Neuron (in vitro differentiated cells): Measurements from ENCODE around the gene SNAPC1.
"Not testable (repeated sequence)": the region's sequence is repeated elsewhere in the genome, so short reads cannot be mapped to it uniquely, and the experiment has no call there.

Experiments
- H2AFZ ChIP-seq: one replicate; pipeline ENCODE4 v1.6.1; 2013; ENCODE audit warnings: low read depth, mild to moderate bottlenecking, inconsistent platforms, low read length, moderate library complexity
- H3K27me3 ChIP-seq: one replicate; pipeline ENCODE4 v1.6.1; 2013; ENCODE audit warnings: low read length; ENCODE audit not compliant: insufficient read depth
- H3K36me3 ChIP-seq: one replicate; pipeline ENCODE4 v1.6.1; 2013; ENCODE audit warnings: low read length; ENCODE audit not compliant: insufficient read depth
- H3K4me1 ChIP-seq: one replicate; pipeline ENCODE4 v1.6.1; 2013; ENCODE audit warnings: low read length; ENCODE audit not compliant: insufficient read depth
- H3K4me3 ChIP-seq: 2 replicates; pipeline ENCODE4 v1.5.1; 2013; ENCODE audit warnings: mild to moderate bottlenecking, low read length, moderate library complexity
- H3K9me3 ChIP-seq: one replicate; pipeline ENCODE4 v1.6.1; 2013; ENCODE audit warnings: low read length

SNAPC1 gene

DNA sequence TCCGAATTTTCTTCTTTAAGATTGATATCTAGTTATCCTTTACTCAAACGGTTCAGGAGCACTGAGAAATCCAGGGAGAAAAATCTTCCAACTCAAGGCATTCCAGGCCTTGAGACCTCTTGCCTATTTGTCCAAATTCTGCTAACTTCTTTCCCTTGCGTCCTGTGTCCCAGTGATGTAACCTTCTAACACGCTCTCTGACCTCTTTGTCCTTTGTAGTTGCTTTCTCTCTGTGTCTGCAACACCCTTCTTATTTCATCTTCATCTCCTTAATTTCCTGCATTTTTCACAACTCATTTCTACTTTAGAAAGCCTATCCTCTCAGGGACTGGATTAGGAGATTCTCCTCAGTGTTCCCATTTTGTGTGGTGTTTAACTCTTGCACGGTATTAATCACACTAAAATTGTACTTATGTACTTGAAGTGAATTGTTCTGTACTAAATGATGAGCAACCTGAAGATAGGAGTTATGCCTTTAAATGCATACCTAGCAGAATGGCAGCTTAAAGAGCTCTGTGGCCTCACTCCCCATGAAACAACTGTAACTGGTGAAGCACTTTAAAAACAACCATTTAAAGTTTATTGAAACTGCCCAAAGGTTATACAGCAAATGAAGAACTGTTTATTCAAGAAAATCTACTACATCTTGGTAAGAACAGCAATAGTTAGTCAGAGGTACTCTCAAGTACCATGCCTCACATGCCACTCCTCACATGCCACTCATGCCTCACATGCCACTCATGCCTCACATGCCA lies 7.4 kb upstream of the SNAPC1 start:
- H2AFZ ChIP-seq, result no peak overlapping the region
- H3K36me3 ChIP-seq, result peaks cover 8% of the 10 kb centered on the region
- H3K4me1 ChIP-seq, result peaks cover 6% of the 10 kb centered on the region
- no peaks in the 10 kb centered on the region for H3K27me3 ChIP-seq
- no peaks in the 10 kb centered on the region for H3K9me3 ChIP-seq
- no peak overlapping the region for H3K4me3 ChIP-seq

DNA sequence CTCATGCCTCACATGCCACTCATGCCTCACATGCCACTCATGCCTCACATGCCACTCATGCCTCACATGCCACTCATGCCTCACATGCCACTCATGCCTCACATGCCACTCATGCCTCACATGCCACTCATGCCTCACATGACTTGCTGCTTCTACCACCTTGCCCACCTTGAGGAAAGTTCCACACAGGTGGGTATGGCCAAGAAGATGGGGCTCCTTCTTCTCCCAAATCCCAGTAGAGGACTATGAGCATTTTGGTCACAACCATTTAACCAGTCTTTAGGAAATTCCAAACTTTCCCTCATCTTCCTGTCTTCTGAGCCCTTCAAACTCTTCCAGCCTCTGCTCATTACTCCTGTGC lies 6.9 kb upstream of the SNAPC1 start:
- H3K27me3 ChIP-seq, H3K4me3 ChIP-seq, H3K4me1 ChIP-seq, H3K9me3 ChIP-seq, H2AFZ ChIP-seq, H3K36me3 ChIP-seq: not testable (repeated sequence)

DNA sequence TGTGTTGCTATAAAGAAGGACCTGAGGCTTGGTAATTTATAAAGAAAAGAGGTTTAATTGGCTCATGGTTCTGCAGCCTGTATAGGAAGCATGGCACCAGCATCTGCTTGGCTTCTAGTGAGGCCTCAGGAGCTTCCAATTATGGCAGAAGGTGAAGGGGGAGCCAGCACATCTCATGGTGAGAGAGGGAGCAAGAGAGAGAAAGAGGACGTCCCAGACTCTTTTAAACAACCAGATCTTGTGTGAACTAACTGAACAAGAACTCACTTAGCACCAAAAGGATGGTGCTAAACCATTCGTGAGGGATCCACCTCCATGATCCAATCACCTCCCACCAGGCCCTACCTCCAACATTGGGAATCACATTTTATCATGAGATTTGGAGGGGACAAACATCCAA lies 6.1 kb upstream of the SNAPC1 start:
- Histone ChIP-seq H3K4me1 (peaks cover 6% of the 10 kb centered on the region), H2AFZ (no peak overlapping the region), H3K27me3 (no peaks in the 10 kb centered on the region), H3K36me3 (no peaks in the 10 kb centered on the region), H3K9me3 (no peaks in the 10 kb centered on the region), H3K4me3 (no peak overlapping the region)

DNA sequence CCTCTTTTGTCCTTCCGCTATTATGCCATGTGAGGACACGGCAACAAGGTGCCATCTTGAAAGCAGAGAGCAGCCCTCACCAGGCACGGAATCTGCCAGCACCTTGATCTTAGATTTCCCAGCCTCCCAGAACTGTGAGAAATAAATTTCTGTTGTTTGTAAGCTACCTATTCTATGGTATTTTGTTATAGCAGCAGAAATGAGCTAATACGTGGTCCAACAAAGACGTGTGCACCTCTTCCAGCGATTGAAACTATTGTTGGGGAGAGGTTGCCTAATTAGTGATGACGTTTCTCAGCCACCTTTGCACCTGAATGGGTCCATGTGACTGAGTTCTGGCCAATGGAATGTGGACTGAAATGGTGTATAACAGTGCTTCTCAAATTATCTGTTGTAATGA lies 2.3 kb upstream of the SNAPC1 start:
- Histone ChIP-seq H2AFZ (no peak overlapping the region), H3K4me3 (no peak overlapping the region), H3K27me3 (no peaks in the 10 kb centered on the region), H3K9me3 (no peaks in the 10 kb centered on the region), H3K4me1 (peaks cover 16% of the 10 kb centered on the region), H3K36me3 (no peaks in the 10 kb centered on the region)

DNA sequence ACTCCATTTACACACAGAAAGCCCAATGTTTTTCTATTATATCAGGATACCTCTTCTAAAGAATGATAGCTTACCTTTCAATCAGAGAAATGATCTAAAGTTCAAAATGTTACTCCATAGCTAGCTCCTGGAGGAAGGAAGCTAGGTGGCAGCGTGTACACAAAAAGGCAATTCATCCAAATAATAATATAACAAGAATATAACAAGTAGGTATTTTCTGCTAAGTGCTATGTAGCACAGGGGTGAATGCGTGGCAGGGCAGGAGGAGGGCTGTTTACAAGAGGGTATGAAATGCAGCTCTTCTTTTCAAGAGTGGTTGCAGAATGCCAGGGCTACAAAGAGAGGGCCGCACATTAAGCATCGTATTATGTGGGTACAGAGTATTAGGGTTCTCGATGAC lies 663 bp upstream of the SNAPC1 start:
- peak overlapping the region; percentile 95 for H2AFZ ChIP-seq
- peaks cover 23% of the 10 kb centered on the region for H3K4me1 ChIP-seq
- H3K27me3 ChIP-seq, result no peaks in the 10 kb centered on the region
- H3K9me3 ChIP-seq, result no peaks in the 10 kb centered on the region
- H3K36me3 ChIP-seq, result peaks cover 2% of the 10 kb centered on the region
- peak overlapping the region; percentile 98 for H3K4me3 ChIP-seq

DNA sequence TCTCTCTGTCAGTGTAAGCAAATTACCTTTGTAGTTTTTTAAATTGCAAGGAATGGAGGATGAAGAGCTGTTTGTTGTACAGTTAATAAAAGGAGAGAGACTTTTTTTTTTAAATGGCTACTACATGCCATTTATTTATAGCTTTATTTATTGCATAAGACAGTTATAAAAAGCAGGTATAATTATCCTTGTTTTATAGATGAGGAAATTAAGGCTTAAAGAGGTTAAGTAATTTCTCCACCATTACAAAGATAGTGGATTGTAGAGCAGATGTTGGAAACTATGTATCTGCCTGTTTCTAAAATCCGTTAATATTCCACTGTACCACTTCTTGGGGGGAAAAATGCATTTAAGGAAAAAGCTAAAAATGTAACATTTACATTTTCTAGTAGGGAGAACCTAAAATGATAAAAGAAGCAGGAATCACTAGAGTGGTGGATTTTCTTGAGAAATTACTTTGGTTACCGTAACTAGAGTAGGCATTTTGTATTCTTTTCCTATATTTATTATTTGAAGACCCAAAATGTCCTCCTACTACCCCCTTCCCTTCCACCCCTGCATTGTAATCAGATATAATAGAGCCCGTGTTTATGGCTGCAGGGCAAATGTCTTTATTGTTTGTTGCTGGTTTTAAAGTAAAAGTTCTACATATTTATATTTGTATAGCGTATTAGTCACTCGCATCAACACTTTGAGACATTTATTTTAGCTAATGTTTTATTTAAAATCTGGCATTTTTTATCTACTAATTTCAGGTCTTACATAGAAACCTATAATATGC lies 2.3 kb downstream of the SNAPC1 start:
- Histone ChIP-seq H3K27me3 (no peaks in the 10 kb centered on the region), H3K4me1 (peaks cover 23% of the 10 kb centered on the region), H3K4me3 (peak overlapping the region; percentile 10), H3K9me3 (no peaks in the 10 kb centered on the region), H2AFZ (no peak overlapping the region), H3K36me3 (peaks cover 20% of the 10 kb centered on the region)

DNA sequence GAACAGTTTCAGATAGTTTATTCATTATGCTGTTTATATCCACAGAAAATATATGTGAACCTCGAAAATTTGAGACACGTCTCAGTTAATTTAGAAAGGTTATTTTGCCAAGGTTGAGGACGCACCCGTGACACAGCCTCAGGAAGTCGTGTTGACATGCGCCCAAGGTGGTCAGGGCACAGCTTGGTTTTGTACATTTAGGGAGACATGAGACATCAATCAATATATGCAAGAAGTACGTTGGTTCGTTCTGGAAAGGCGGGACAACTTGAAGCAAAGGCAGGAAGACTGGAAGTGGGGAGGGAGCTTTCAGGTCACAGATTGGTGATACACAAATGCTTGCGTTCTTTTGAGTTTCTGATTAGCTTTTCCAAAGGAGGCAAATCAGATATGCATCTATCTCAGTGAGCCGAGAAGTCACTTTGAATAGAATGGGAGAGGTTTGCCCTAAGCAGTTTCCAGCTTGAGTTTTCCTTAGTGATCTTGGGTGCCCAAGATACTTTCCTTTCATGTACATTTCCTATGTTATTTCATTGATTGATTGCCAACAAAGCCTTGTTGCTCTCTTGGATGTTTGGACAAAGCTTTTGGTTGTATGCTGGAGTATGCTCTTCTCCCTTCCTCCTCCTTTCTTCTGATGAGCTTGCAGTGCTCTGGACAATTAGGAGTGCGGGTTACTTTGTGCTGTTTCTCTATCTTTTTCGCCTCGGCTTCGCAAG lies 3.2 kb downstream of the SNAPC1 start:
- H3K9me3 ChIP-seq, result no peaks in the 10 kb centered on the region
- H3K4me3 ChIP-seq, result no peak overlapping the region
- H3K4me1 ChIP-seq, result peaks cover 23% of the 10 kb centered on the region
- H2AFZ ChIP-seq, result no peak overlapping the region
- H3K36me3 ChIP-seq, result peaks cover 28% of the 10 kb centered on the region
- no peaks in the 10 kb centered on the region for H3K27me3 ChIP-seq

DNA sequence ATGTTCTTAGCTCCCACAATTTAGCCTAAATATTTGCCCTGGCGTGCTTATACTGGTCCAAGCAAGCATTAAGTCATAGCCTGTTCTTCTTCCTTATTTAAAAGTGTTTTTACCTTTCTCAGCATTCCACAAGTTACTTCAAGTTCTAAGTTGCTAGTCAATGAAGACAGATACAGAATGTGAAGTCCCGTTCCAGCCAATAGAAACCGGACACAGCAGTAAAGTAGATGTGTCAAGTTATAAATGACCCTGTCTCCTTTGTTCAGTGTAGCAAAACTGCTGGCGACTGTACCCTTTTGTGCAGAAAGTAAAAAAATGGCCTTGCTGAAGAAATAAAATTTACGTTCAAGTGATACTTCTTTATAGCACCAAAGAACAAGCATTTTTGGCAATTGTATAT lies 3.9 kb downstream of the SNAPC1 start:
- Histone ChIP-seq H3K4me1 (peaks cover 23% of the 10 kb centered on the region), H3K4me3 (no peak overlapping the region), H3K27me3 (no peaks in the 10 kb centered on the region), H3K36me3 (peaks cover 31% of the 10 kb centered on the region), H3K9me3 (no peaks in the 10 kb centered on the region), H2AFZ (no peak overlapping the region)

DNA sequence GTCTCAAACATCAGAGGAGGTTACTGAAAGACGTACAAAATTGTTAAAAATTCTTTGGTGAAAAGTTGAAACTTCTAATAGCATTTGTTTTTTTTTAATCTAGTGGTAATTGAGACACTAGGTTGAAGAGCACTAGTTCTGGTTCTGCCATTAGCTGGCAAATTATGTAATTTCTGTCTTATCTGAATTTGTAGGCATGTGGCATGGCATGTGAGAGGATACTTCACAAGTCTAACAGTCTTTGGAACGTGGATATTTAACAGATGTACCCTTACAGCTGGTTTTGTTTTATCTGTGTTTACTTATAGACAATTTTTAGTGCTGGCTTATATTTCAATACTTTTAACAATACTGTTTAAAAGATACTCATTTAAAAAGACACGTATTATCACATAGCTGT lies 6.0 kb downstream of the SNAPC1 start:
- no peak overlapping the region for H2AFZ ChIP-seq
- H3K4me1 ChIP-seq, result peaks cover 18% of the 10 kb centered on the region
- H3K9me3 ChIP-seq, result no peaks in the 10 kb centered on the region
- no peak overlapping the region for H3K4me3 ChIP-seq
- H3K27me3 ChIP-seq, result no peaks in the 10 kb centered on the region
- peaks cover 44% of the 10 kb centered on the region for H3K36me3 ChIP-seq

DNA sequence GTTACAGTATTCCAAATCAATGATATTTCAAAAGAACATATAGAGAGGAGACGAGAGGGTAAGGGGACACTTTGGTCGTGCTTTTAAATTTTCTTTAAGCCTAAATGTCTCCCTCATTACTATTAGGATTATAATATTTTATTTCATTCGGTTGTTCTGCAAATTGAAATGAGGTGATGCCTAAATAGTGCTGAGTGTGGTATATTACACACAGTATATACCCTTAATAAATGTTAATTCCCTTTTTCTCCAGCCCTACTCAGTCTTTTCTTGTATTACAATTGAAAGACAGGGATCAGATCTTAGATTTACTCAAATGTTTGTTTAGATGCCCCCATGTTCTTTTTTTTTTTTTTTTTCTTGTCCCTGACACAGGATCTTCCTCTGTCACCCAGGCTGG lies 7.7 kb downstream of the SNAPC1 start:
- no peak overlapping the region for H3K4me3 ChIP-seq
- H3K27me3 ChIP-seq, result no peaks in the 10 kb centered on the region
- H3K4me1 ChIP-seq, result peaks cover 8% of the 10 kb centered on the region
- no peaks in the 10 kb centered on the region for H3K9me3 ChIP-seq
- peaks cover 49% of the 10 kb centered on the region for H3K36me3 ChIP-seq
- H2AFZ ChIP-seq, result no peak overlapping the region

DNA sequence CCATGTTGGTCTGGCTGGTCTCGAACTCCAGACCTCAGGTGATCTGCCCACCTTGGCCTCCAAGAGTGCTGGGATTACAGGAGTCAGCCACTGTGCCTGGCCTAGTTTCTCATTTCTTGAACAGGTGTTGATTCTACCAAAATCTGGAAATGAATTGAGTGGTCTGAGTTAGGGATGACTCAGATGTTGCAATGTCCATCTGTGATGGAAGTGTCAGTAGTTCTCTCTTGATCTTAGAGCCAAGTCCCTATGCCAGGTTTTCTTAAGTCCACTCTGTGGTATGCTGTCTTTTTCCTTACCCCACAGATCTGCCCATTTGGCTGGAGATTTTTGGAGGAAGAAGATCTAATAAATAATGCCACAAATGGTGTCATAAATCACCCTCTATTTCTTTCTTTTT lies 12.6 kb downstream of the SNAPC1 start:
- Histone ChIP-seq H3K4me3 (no peak overlapping the region), H3K9me3 (no peaks in the 10 kb centered on the region), H2AFZ (no peak overlapping the region), H3K27me3 (no peaks in the 10 kb centered on the region), H3K36me3 (peaks cover 57% of the 10 kb centered on the region), H3K4me1 (no peaks in the 10 kb centered on the region)

DNA sequence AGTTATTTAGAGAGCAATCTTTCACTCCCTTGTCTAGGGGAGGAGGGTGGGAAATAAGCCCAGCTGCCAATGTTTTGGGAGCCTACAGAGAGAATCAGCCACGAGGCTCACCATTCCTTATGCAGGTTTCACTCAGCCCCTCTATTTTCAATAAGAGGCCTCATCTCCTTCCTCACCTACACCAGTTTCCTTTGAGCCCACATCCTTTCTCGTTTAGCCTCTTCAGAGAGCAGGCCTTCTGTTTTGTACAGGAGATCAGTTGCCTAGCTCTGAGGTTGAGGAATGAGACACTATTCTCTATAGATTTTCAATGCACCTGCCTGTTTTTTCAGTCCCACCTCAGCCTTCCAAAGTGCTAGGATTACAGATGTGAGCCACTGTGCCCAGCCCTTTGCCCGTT lies 17.9 kb downstream of the SNAPC1 start:
- Histone ChIP-seq H3K4me3 (no peak overlapping the region), H3K9me3 (no peaks in the 10 kb centered on the region), H3K4me1 (no peaks in the 10 kb centered on the region), H3K36me3 (peaks cover 62% of the 10 kb centered on the region), H3K27me3 (no peaks in the 10 kb centered on the region), H2AFZ (no peak overlapping the region)

DNA sequence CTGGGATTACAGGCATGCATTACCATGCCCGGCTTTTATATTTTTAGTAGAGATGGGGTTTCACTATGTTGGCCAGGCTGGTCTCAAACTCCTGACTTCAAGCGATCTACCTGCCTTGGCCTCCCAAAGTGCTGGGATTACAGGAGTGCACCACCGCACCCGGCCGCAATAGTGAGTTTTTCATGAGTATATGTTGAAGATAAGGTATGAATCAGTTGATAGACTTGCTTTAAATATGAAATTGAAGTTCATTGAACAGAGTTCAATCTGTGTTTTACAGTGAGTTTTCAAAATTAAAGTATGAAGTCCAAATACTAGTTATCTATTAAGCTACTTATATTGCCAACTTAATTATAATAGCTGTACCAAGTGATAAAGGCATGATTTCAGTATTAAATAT lies 35.1 kb downstream of the SNAPC1 start:
- H3K4me3 ChIP-seq, result no peak overlapping the region
- no peaks in the 10 kb centered on the region for H3K4me1 ChIP-seq
- H3K36me3 ChIP-seq, result peaks cover 21% of the 10 kb centered on the region
- no peaks in the 10 kb centered on the region for H3K27me3 ChIP-seq
- no peaks in the 10 kb centered on the region for H3K9me3 ChIP-seq
- H2AFZ ChIP-seq, result no peak overlapping the region
